ENCODE data around the gene CD101. TPM values are rescaled to one million over a fixed set of nuclear protein-coding genes. Genes with fewer than 3 reads are reported as not detected.
A peak's percentile ranks its signal among the peaks of the same experiment; 100 is the strongest.

The CD101 gene
- polyA plus RNA-seq, 2 donors, result 1.5 to 2.9 TPM

- H3K4me3 ChIP-seq (ENCODE audit: low read depth in 1 of 2, low read length in 2 of 2), result no peak overlapping the region
- no peaks in the 10 kb centered on the region for H3K4me1 ChIP-seq (ENCODE audit: control insufficient read depth in 2 of 2, insufficient read depth in 2 of 2, low read length in 1 of 2)
- no peaks in the 10 kb centered on the region for H3K9me3 ChIP-seq (ENCODE audit: control insufficient read depth in 2 of 2, insufficient read depth in 1 of 2, low read depth in 1 of 2, low read length in 1 of 2)
- no peaks in the 10 kb centered on the region for H3K36me3 ChIP-seq (ENCODE audit: control insufficient read depth in 2 of 2, insufficient read depth in 2 of 2, low read length in 1 of 2)
- no peak overlapping the region for H3K27ac ChIP-seq (ENCODE audit: low read depth in 2 of 2, low read length in 1 of 2)
- no peaks in the 10 kb centered on the region for H3K27me3 ChIP-seq (ENCODE audit: control insufficient read depth in 1 of 2, insufficient read depth in 2 of 2, low read length in 2 of 2)
- WGBS, 2 donors, result 80 to 85% methylated on average over 6 of the region's 6 CpGs
These were observed 34.5 kb downstream of the CD101 start for GRCh38 chr1:117036018-117036461.

GRCh38 chr1:117037802-117038201 lies 36.2 kb downstream of the CD101 start:
- Histone ChIP-seq H3K36me3 (ENCODE audit: control insufficient read depth in 2 of 2, insufficient read depth in 2 of 2, low read length in 1 of 2) (no peaks in the 10 kb centered on the region), H3K4me3 (ENCODE audit: low read depth in 1 of 2, low read length in 2 of 2) (no peak overlapping the region), H3K27ac (ENCODE audit: low read depth in 2 of 2, low read length in 1 of 2) (no peak overlapping the region), H3K4me1 (ENCODE audit: control insufficient read depth in 2 of 2, insufficient read depth in 2 of 2, low read length in 1 of 2) (no peaks in the 10 kb centered on the region), H3K27me3 (ENCODE audit: control insufficient read depth in 1 of 2, insufficient read depth in 2 of 2, low read length in 2 of 2) (no peaks in the 10 kb centered on the region), H3K9me3 (ENCODE audit: control insufficient read depth in 2 of 2, insufficient read depth in 1 of 2, low read depth in 1 of 2, low read length in 1 of 2) (no peaks in the 10 kb centered on the region)
- 32 to 67% methylated on average over 1 of the region's 1 CpG for WGBS, 2 donors

GRCh38 chr1:117038236-117038635 lies 36.7 kb downstream of the CD101 start:
- Histone ChIP-seq H3K9me3 (ENCODE audit: control insufficient read depth in 2 of 2, insufficient read depth in 1 of 2, low read depth in 1 of 2, low read length in 1 of 2) (no peaks in the 10 kb centered on the region), H3K27ac (ENCODE audit: low read depth in 2 of 2, low read length in 1 of 2) (no peak overlapping the region), H3K36me3 (ENCODE audit: control insufficient read depth in 2 of 2, insufficient read depth in 2 of 2, low read length in 1 of 2) (no peaks in the 10 kb centered on the region), H3K4me1 (ENCODE audit: control insufficient read depth in 2 of 2, insufficient read depth in 2 of 2, low read length in 1 of 2) (no peaks in the 10 kb centered on the region), H3K27me3 (ENCODE audit: control insufficient read depth in 1 of 2, insufficient read depth in 2 of 2, low read length in 2 of 2) (no peaks in the 10 kb centered on the region), H3K4me3 (ENCODE audit: low read depth in 1 of 2, low read length in 2 of 2) (no peak overlapping the region)
- 91 to 92% methylated on average over 6 of the region's 6 CpGs for WGBS, 2 donors

GRCh38 chr1:117044217-117044616 lies 42.7 kb downstream of the CD101 start:
- no peaks in the 10 kb centered on the region for H3K36me3 ChIP-seq (ENCODE audit: control insufficient read depth in 2 of 2, insufficient read depth in 2 of 2, low read length in 1 of 2)
- H3K27ac ChIP-seq (ENCODE audit: low read depth in 2 of 2, low read length in 1 of 2), result no peak overlapping the region
- H3K9me3 ChIP-seq (ENCODE audit: control insufficient read depth in 2 of 2, insufficient read depth in 1 of 2, low read depth in 1 of 2, low read length in 1 of 2), result no peaks in the 10 kb centered on the region
- H3K27me3 ChIP-seq (ENCODE audit: control insufficient read depth in 1 of 2, insufficient read depth in 2 of 2, low read length in 2 of 2), result no peaks in the 10 kb centered on the region
- 88% methylated on average over 1 of the region's 1 CpG for WGBS, 2 donors
- no peaks in the 10 kb centered on the region for H3K4me1 ChIP-seq (ENCODE audit: control insufficient read depth in 2 of 2, insufficient read depth in 2 of 2, low read length in 1 of 2)
- H3K4me3 ChIP-seq (ENCODE audit: low read depth in 1 of 2, low read length in 2 of 2), result no peak overlapping the region

GRCh38 chr1:117045644-117046043 lies 44.1 kb downstream of the CD101 start:
- Histone ChIP-seq H3K27me3 (ENCODE audit: control insufficient read depth in 1 of 2, insufficient read depth in 2 of 2, low read length in 2 of 2) (no peaks in the 10 kb centered on the region), H3K4me3 (ENCODE audit: low read depth in 1 of 2, low read length in 2 of 2) (no peak overlapping the region), H3K36me3 (ENCODE audit: control insufficient read depth in 2 of 2, insufficient read depth in 2 of 2, low read length in 1 of 2) (no peaks in the 10 kb centered on the region), H3K9me3 (ENCODE audit: control insufficient read depth in 2 of 2, insufficient read depth in 1 of 2, low read depth in 1 of 2, low read length in 1 of 2) (no peaks in the 10 kb centered on the region), H3K4me1 (ENCODE audit: control insufficient read depth in 2 of 2, insufficient read depth in 2 of 2, low read length in 1 of 2) (no peaks in the 10 kb centered on the region), H3K27ac (ENCODE audit: low read depth in 2 of 2, low read length in 1 of 2) (no peak overlapping the region)
- WGBS, 2 donors, result 71 to 74% methylated on average over 2 of the region's 2 CpGs

GRCh38 chr1:117046781-117047180 lies 45.2 kb downstream of the CD101 start:
- H3K9me3 ChIP-seq (ENCODE audit: control insufficient read depth in 2 of 2, insufficient read depth in 1 of 2, low read depth in 1 of 2, low read length in 1 of 2), result no peaks in the 10 kb centered on the region
- H3K4me3 ChIP-seq (ENCODE audit: low read depth in 1 of 2, low read length in 2 of 2), result no peak overlapping the region
- no peaks in the 10 kb centered on the region for H3K4me1 ChIP-seq (ENCODE audit: control insufficient read depth in 2 of 2, insufficient read depth in 2 of 2, low read length in 1 of 2)
- 72 to 81% methylated on average over 4 of the region's 4 CpGs for WGBS, 2 donors
- H3K27ac ChIP-seq (ENCODE audit: low read depth in 2 of 2, low read length in 1 of 2), result no peak overlapping the region
- H3K36me3 ChIP-seq (ENCODE audit: control insufficient read depth in 2 of 2, insufficient read depth in 2 of 2, low read length in 1 of 2), result no peaks in the 10 kb centered on the region
- H3K27me3 ChIP-seq (ENCODE audit: control insufficient read depth in 1 of 2, insufficient read depth in 2 of 2, low read length in 2 of 2), result no peaks in the 10 kb centered on the region

- Histone ChIP-seq H3K9me3 (ENCODE audit: control insufficient read depth in 2 of 2, insufficient read depth in 1 of 2, low read depth in 1 of 2, low read length in 1 of 2) (no peaks in the 10 kb centered on the region), H3K36me3 (ENCODE audit: control insufficient read depth in 2 of 2, insufficient read depth in 2 of 2, low read length in 1 of 2) (no peaks in the 10 kb centered on the region), H3K27ac (ENCODE audit: low read depth in 2 of 2, low read length in 1 of 2) (no peak overlapping the region), H3K4me3 (ENCODE audit: low read depth in 1 of 2, low read length in 2 of 2) (no peak overlapping the region), H3K27me3 (ENCODE audit: control insufficient read depth in 1 of 2, insufficient read depth in 2 of 2, low read length in 2 of 2) (no peaks in the 10 kb centered on the region), H3K4me1 (ENCODE audit: control insufficient read depth in 2 of 2, insufficient read depth in 2 of 2, low read length in 1 of 2) (no peaks in the 10 kb centered on the region)
- WGBS, 2 donors, result 87 to 93% methylated on average over 2 of the region's 2 CpGs
These were observed 45.7 kb downstream of the CD101 start for GRCh38 chr1:117047271-117047670.

- Histone ChIP-seq H3K36me3 (ENCODE audit: control insufficient read depth in 2 of 2, insufficient read depth in 2 of 2, low read length in 1 of 2) (no peaks in the 10 kb centered on the region), H3K27me3 (ENCODE audit: control insufficient read depth in 1 of 2, insufficient read depth in 2 of 2, low read length in 2 of 2) (no peaks in the 10 kb centered on the region), H3K9me3 (ENCODE audit: control insufficient read depth in 2 of 2, insufficient read depth in 1 of 2, low read depth in 1 of 2, low read length in 1 of 2) (no peaks in the 10 kb centered on the region), H3K27ac (ENCODE audit: low read depth in 2 of 2, low read length in 1 of 2) (no peak overlapping the region), H3K4me1 (ENCODE audit: control insufficient read depth in 2 of 2, insufficient read depth in 2 of 2, low read length in 1 of 2) (no peaks in the 10 kb centered on the region), H3K4me3 (ENCODE audit: low read depth in 1 of 2, low read length in 2 of 2) (no peak overlapping the region)
- WGBS, 2 donors, result 85 to 88% methylated on average over 5 of the region's 5 CpGs
These were observed 48.3 kb downstream of the CD101 start for GRCh38 chr1:117049857-117050256.

- no peak overlapping the region for H3K4me3 ChIP-seq (ENCODE audit: low read depth in 1 of 2, low read length in 2 of 2)
- peak overlapping the region; percentile 63 to 78 for H3K27ac ChIP-seq (ENCODE audit: low read depth in 2 of 2, low read length in 1 of 2)
- no peaks in the 10 kb centered on the region for H3K27me3 ChIP-seq (ENCODE audit: control insufficient read depth in 1 of 2, insufficient read depth in 2 of 2, low read length in 2 of 2)
- H3K36me3 ChIP-seq (ENCODE audit: control insufficient read depth in 2 of 2, insufficient read depth in 2 of 2, low read length in 1 of 2), result no peaks in the 10 kb centered on the region
- no peaks in the 10 kb centered on the region for H3K4me1 ChIP-seq (ENCODE audit: control insufficient read depth in 2 of 2, insufficient read depth in 2 of 2, low read length in 1 of 2)
- 18 to 45% methylated on average over 8 of the region's 8 CpGs for WGBS, 2 donors
- no peaks in the 10 kb centered on the region for H3K9me3 ChIP-seq (ENCODE audit: control insufficient read depth in 2 of 2, insufficient read depth in 1 of 2, low read depth in 1 of 2, low read length in 1 of 2)
These were observed 49.9 kb downstream of the CD101 start for GRCh38 chr1:117051224-117052064.

- H3K27me3 ChIP-seq (ENCODE audit: control insufficient read depth in 1 of 2, insufficient read depth in 2 of 2, low read length in 2 of 2), result no peaks in the 10 kb centered on the region
- H3K9me3 ChIP-seq (ENCODE audit: control insufficient read depth in 2 of 2, insufficient read depth in 1 of 2, low read depth in 1 of 2, low read length in 1 of 2), result no peaks in the 10 kb centered on the region
- H3K4me3 ChIP-seq (ENCODE audit: low read depth in 1 of 2, low read length in 2 of 2), result no peak overlapping the region
- no peaks in the 10 kb centered on the region for H3K36me3 ChIP-seq (ENCODE audit: control insufficient read depth in 2 of 2, insufficient read depth in 2 of 2, low read length in 1 of 2)
- no peaks in the 10 kb centered on the region for H3K4me1 ChIP-seq (ENCODE audit: control insufficient read depth in 2 of 2, insufficient read depth in 2 of 2, low read length in 1 of 2)
- no peak overlapping the region for H3K27ac ChIP-seq (ENCODE audit: low read depth in 2 of 2, low read length in 1 of 2)
These were observed 52.5 kb downstream of the CD101 start for GRCh38 chr1:117054068-117054467.

All from esophagus (tissue), 2 donors.